ENCODE results near the gene MACROD2. TPM values are rescaled to one million over a fixed set of nuclear protein-coding genes. Genes with fewer than 3 reads are reported as not detected.

Gene MACROD2
- polyA plus RNA-seq, 1 donor (not counting 4 experiments of a cell fraction or from before 2014, with no cell fraction given): 0.71 TPM

DNA sequence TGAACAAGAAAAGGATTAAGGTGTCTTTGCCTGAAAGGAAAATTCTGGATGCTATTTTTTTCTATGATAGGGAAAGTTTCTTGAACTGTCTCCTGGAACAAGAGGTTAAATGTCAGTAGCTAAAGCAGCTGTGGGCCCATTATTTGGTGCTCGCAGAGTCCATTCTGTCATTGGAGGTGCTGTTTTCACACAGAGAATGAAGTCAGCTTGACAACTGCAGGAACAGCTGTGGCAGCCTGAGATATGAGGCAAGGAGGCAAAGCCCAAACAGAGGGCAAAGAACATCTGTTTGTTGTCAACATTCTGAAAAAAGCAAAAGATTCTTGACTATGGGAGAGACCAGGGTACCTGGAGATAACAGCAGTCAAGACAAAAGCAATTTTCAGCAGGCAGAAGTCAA lies 2029.8 kb downstream of the MACROD2 start:
- dilution Hi-C loops (cut with MboI; ENCODE audit: extremely low pct_ligation_motif_present, low sequenced_read_pairs): no loop called here
- H3K4me2 ChIP-seq (ENCODE audit: control insufficient read depth, extremely low read depth, insufficient read depth, low read depth, low read length): no peak overlapping the region
- H3K27ac ChIP-seq (ENCODE audit: control insufficient read depth, insufficient read depth, low read length): no peak overlapping the region
- DNase-seq (ENCODE audit: low read depth, low spot score) (no peak), FAIRE-seq (no peak)
- H3K9me3 ChIP-seq (ENCODE audit: control insufficient read depth, low read depth, low read length): no peaks in the 10 kb centered on the region
- no peak overlapping the region for H3K9ac ChIP-seq (ENCODE audit: control insufficient read depth, extremely low read depth, insufficient read depth, low read length)
- H2AFZ ChIP-seq (ENCODE audit: control insufficient read depth, low read length): no peak overlapping the region
- H3K79me2 ChIP-seq (ENCODE audit: control insufficient read depth, insufficient read depth, low read length): no peaks in the 10 kb centered on the region
- H3K9me1 ChIP-seq (ENCODE audit: control insufficient read depth, extremely low read depth, insufficient read depth, low read length): no peaks in the 10 kb centered on the region
- no peak overlapping the region for H3K4me3 ChIP-seq (ENCODE audit: control insufficient read depth in 2 of 3, extremely low read depth in 1 of 3, insufficient read depth in 2 of 3, low read depth in 1 of 3, low read length in 3 of 3)
- peaks cover 10% of the 10 kb centered on the region for H3K4me1 ChIP-seq (ENCODE audit: control insufficient read depth, extremely low read depth, insufficient read depth, low read length)
- no peaks in the 10 kb centered on the region for H3K36me3 ChIP-seq (ENCODE audit: control insufficient read depth in 2 of 2, extremely low read depth in 1 of 2, insufficient read depth in 2 of 2, low read length in 2 of 2)
- TF ChIP-seq, protein P1, sequence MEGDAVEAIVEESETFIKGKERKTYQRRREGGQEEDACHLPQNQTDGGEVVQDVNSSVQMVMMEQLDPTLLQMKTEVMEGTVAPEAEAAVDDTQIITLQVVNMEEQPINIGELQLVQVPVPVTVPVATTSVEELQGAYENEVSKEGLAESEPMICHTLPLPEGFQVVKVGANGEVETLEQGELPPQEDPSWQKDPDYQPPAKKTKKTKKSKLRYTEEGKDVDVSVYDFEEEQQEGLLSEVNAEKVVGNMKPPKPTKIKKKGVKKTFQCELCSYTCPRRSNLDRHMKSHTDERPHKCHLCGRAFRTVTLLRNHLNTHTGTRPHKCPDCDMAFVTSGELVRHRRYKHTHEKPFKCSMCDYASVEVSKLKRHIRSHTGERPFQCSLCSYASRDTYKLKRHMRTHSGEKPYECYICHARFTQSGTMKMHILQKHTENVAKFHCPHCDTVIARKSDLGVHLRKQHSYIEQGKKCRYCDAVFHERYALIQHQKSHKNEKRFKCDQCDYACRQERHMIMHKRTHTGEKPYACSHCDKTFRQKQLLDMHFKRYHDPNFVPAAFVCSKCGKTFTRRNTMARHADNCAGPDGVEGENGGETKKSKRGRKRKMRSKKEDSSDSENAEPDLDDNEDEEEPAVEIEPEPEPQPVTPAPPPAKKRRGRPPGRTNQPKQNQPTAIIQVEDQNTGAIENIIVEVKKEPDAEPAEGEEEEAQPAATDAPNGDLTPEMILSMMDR (optimal IDR thresholded peaks at IDR 0.05 in 1 of 3, IDR thresholded peaks at IDR 0.05 in 1 of 3, conservative IDR thresholded peaks at IDR 0.05 in 1 of 3; ENCODE audit: extremely low read depth in 1 of 3, insufficient read depth in 2 of 3, low read length in 3 of 3): no peak
- no peaks in the 10 kb centered on the region for H4K20me1 ChIP-seq (ENCODE audit: control insufficient read depth, extremely low read depth, insufficient read depth, low read length)
- no peaks in the 10 kb centered on the region for H3K27me3 ChIP-seq (ENCODE audit: control insufficient read depth, extremely low read depth, insufficient read depth, low read length)

DNA sequence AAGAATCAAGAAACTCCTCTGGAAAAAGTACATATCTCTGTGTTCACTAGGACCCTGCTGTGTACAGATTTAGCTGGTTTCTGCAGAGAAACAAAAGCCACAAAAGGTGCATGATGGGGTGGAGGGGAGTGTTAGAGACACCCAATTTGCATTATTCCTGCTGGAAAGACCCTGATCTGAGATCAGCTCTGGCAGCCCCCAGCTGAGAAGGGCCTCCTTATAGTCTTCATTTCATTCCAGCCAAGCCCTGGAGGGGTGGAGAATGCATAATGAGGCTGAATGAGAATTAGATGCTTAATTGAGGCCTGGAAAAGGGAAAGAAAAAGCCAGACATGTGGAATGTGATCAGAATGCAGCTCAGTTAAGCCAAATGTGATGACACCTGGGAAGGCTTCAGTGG lies 2032.4 kb downstream of the MACROD2 start:
- H3K36me3 ChIP-seq (ENCODE audit: control insufficient read depth in 2 of 2, extremely low read depth in 1 of 2, insufficient read depth in 2 of 2, low read length in 2 of 2): no peaks in the 10 kb centered on the region
- TF ChIP-seq EZH2 (IDR thresholded peaks at IDR 0.05; ENCODE audit: low read length): no peak
- TF ChIP-seq, protein P1 (optimal IDR thresholded peaks at IDR 0.05 in 1 of 3, IDR thresholded peaks at IDR 0.05 in 1 of 3, conservative IDR thresholded peaks at IDR 0.05 in 1 of 3; ENCODE audit: extremely low read depth in 1 of 3, insufficient read depth in 2 of 3, low read length in 3 of 3): no peak
- H3K27me3 ChIP-seq (ENCODE audit: control insufficient read depth, extremely low read depth, insufficient read depth, low read length): no peaks in the 10 kb centered on the region
- no peaks in the 10 kb centered on the region for H3K9me1 ChIP-seq (ENCODE audit: control insufficient read depth, extremely low read depth, insufficient read depth, low read length)
- H4K20me1 ChIP-seq (ENCODE audit: control insufficient read depth, extremely low read depth, insufficient read depth, low read length): no peaks in the 10 kb centered on the region
- no peak overlapping the region for H2AFZ ChIP-seq (ENCODE audit: control insufficient read depth, low read length)
- dilution Hi-C loops (cut with MboI; ENCODE audit: extremely low pct_ligation_motif_present, low sequenced_read_pairs): no loop called here
- H3K9me3 ChIP-seq (ENCODE audit: control insufficient read depth, low read depth, low read length): no peaks in the 10 kb centered on the region
- no peaks in the 10 kb centered on the region for H3K79me2 ChIP-seq (ENCODE audit: control insufficient read depth, insufficient read depth, low read length)
- no peak overlapping the region for H3K4me3 ChIP-seq (ENCODE audit: control insufficient read depth in 2 of 3, extremely low read depth in 1 of 3, insufficient read depth in 2 of 3, low read depth in 1 of 3, low read length in 3 of 3)
- no peak overlapping the region for H3K9ac ChIP-seq (ENCODE audit: control insufficient read depth, extremely low read depth, insufficient read depth, low read length)
- FAIRE-seq: no peak
- H3K4me2 ChIP-seq (ENCODE audit: control insufficient read depth, extremely low read depth, insufficient read depth, low read depth, low read length): no peak overlapping the region
- DNase-seq (ENCODE audit: low read depth, low spot score): no peak
- no peak overlapping the region for H3K27ac ChIP-seq (ENCODE audit: control insufficient read depth, insufficient read depth, low read length)
- H3K4me1 ChIP-seq (ENCODE audit: control insufficient read depth, extremely low read depth, insufficient read depth, low read length): no peaks in the 10 kb centered on the region
